ENCODE measurements around the gene ATP11A.
"Not testable (repeated sequence)": the region's sequence is repeated elsewhere in the genome, so short reads cannot be mapped to it uniquely, and the experiment has no call there.

Gene ATP11A

GRCh38 chr13:112843392-112844111, 153.7 kb downstream of the ATP11A start:
- DNase-seq, result no peak

DNA sequence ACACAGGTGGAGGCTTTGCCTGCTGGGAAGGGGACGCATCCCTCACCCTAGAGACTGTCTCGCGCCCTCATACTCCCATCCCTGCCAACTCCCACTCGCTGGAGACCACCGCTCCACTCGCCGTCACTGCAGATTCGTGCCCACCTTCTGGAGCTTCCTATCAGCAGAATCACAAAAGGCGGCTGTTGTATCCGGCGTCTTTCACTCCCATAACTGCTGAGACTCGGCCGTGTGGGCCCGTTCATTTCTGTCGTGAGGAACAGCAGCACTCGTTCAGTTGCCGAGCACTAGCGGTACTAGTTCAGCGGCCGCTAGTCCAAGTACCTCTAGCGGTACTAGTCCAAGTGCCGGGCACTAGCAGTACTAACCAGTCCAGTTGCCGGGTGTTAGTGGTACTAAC, 154.6 kb downstream of the ATP11A start:
- no peak for DNase-seq

DNA sequence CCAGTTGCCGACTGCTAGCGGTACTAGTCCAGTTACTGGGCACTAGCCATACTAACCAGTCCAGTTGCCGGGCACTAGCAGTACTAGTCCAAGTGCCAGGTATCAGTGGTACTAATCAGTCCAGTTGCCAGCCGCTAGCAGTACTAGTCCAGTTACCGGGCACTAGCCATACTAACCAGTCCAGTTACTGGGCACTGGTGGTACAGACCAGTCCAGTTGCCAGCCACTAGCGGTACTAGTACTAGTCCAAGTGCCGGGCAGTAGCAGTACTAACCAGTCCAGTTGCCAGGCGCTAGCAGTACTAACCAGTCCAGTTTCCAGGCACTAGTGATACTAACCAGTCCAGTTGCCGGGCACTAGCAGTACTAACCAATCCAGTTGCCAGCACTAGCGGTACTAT, 155.0 kb downstream of the ATP11A start:
- no peak for DNase-seq

- no peak for DNase-seq
Measured at GRCh38 chr13:112845511-112846144, 155.8 kb downstream of the ATP11A start.

- DNase-seq, result no peak
Measured at GRCh38 chr13:112846411-112847115, 156.7 kb downstream of the ATP11A start.

GRCh38 chr13:112849500-112849899, 159.7 kb downstream of the ATP11A start:
- peak; percentile 96 to 97 for DNase-seq

DNA sequence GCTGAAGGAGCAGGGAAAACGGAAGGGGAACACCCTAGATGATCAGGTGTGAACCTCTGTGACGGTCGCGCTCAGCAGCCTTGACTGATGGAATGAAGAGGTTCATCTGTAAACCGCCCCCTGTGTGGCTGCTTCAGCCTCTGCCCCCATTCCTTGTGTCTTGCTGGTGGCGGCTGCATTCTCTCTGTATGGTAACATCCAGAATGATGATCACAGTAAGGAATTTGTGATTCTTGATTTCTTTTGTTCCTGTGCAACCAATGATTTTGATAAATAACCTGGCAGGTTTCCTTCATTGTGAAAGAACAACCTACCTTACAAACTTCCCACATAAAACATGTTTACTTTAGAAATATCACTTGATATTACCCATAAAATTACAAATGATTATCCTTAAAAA, 160.4 kb downstream of the ATP11A start:
- DNase-seq, result no peak

DNA sequence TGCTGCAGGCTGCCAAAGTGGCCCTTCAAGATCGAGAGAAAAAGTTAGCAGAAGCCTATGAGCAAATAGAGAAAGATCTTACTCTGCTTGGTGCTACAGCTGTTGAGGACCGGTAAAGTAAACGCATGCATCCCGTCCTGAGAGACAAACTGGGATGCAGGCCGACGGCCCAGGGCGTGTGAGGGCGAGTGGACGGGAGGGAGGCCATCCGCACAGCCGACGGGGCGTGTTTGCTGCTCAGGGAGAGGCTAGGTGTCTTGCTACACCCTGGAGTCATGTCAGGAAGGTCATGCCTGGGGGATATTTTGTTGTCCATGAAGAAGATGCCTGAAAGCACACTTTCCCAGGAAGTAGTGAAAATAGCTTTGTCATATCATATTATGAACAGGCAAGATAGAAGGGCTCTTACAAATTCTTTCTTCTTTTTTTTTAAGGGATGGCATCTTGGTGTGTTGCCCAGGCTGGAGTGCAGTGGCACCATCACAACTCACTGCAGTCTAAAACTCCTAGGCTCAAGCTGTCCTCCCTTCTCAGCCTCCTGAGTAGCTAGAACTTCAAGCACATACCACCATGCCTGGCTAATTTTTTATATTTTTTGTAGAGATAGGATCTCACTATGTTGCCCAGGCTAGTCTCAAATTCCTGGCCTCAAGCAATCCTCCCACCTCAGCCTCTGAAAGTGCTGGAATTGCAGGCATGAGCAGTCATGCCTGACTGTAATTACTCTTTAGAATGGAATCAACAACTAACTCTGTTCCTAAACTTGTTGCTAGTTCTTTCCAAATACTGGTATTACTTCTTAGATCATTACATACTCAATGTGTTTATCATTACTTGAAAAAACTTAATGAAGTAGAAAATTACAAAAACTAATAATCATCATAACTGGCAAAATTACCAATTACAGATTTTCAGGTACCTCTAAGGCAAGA, 161.5 kb downstream of the ATP11A start:
- no peak for DNase-seq

DNA sequence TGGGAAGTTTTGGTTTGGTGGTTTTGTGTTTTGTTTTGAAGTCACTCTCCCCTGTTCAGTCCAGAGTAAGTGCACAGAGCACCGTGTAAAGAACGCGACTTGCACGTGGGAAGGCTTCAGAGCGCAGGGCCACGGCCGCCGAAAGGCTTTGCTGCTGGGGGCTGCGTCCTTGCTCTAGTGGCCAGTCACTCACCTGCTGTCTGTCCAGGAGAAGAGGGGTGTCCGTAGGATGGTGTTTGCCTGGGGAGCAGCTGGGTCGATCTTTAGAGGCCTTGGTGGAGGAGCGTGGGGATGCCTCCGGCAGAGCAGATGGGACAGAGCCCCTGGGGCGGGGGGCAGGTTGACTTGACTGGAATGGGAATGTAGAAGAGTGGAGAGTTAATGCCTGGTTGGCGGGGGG, 162.6 kb downstream of the ATP11A start:
- DNase-seq, result no peak

GRCh38 chr13:112852808-112853207, 163.0 kb downstream of the ATP11A start:
- no peak for DNase-seq

- DNase-seq, result no peak
Measured at GRCh38 chr13:112854321-112854720, 164.5 kb downstream of the ATP11A start.

- DNase-seq, result no peak
Measured at GRCh38 chr13:112855859-112856258, 166.0 kb downstream of the ATP11A start.

DNA sequence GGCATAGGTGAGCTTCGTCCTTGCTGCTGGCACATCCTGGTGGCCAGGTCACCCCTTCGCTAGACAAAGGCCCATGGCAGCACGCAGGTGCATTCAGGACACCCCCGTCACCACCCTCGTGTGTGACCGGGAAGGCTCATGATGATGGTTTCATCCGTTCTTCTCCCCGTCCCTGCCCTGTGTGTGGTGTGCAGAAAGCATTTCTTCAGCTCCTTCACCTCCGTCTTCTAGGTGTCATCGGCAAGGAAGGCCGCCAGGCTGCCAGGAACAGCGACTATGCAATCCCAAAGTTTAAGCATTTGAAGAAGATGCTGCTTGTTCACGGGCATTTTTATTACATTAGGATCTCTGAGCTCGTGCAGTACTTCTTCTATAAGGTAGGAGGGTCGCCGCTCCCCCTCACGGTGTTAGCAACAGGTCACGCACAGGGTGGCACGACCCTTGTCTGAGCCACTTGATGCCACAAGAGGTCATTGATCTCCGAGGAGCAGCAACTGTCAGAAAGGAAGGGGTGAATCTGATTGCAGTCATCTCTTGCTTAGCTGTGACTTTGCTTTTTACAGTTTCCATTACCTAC, 168.2 kb downstream of the ATP11A start:
- DNase-seq, result no peak

- no peak for DNase-seq
Measured at GRCh38 chr13:112859128-112859816, 169.4 kb downstream of the ATP11A start.

DNA sequence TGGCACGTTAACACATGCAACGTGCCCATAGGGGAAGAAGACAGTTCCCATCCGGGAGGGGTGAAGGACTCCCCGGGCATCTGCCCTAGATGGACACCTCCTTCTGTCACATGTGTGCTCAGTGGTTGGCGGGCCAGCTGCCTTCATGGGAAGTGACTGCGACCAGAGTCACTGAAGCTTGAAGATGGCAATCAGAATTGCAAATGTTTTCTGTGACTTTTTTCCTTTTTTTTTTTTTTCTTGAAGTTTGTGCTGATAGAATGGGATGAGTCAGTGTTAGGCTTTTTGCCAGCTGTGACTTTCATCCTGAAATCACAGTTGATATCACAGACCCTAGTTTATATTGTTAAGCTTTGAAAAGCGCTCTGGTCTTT, 170.0 kb downstream of the ATP11A start:
- DNase-seq, result peak in 1 of 2 experiments; percentile 17

- DNase-seq, result no peak
Measured at GRCh38 chr13:112861876-112862615, 172.2 kb downstream of the ATP11A start.

GRCh38 chr13:112863356-112863755, 173.5 kb downstream of the ATP11A start:
- not testable (repeated sequence) for DNase-seq

- not testable (repeated sequence) for DNase-seq
Measured at GRCh38 chr13:112865478-112865877, 175.6 kb downstream of the ATP11A start.

DNA sequence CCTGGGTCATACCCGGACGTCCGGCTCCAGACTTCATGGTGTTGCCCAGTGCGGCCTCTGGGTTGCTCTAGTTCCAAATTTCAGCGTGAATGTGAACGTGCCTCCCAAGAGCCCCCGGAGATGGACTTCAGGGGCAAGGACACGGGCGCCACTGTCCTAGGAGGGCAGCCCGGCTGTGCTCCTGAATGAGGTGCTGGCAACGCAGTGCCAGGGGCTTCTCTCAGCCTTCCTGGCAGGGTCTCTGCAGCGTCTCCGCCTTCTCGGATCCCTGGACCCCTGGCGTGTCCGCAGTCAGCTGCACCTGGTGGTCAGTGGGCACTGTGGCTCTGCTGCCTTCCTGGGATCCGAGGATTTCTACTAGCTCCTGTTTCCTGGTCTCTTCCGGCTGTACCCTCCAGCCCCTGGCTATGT, 177.5 kb downstream of the ATP11A start:
- no peak for DNase-seq

GRCh38 chr13:112868308-112868707, 178.5 kb downstream of the ATP11A start:
- DNase-seq, result no peak

Measured in NCI-H187 (cell line).